ENCODE data around the gene TNKS2.

- TF ChIP-seq POLR2A (IDR thresholded peaks at IDR 0.05; ENCODE audit: low read length), result no peak
- TF ChIP-seq GATA1 (IDR thresholded peaks at IDR 0.05; ENCODE audit: low read depth, low read length), result no peak
Observed at GRCh38 chr10:91800756-91801155, 2.5 kb downstream of the TNKS2 start.

All from erythroblast (primary cell).